Measurements from ENCODE around the gene CPXM1. TPM values are rescaled to one million over a fixed set of nuclear protein-coding genes. Genes with fewer than 3 reads are reported as not detected.
"Not testable (repeated sequence)": the region's sequence is repeated elsewhere in the genome, so short reads cannot be mapped to it uniquely, and the experiment has no call there.

The CPXM1 gene
- total RNA-seq, 1 donor from 2014 or later = 10.2 TPM

DNA sequence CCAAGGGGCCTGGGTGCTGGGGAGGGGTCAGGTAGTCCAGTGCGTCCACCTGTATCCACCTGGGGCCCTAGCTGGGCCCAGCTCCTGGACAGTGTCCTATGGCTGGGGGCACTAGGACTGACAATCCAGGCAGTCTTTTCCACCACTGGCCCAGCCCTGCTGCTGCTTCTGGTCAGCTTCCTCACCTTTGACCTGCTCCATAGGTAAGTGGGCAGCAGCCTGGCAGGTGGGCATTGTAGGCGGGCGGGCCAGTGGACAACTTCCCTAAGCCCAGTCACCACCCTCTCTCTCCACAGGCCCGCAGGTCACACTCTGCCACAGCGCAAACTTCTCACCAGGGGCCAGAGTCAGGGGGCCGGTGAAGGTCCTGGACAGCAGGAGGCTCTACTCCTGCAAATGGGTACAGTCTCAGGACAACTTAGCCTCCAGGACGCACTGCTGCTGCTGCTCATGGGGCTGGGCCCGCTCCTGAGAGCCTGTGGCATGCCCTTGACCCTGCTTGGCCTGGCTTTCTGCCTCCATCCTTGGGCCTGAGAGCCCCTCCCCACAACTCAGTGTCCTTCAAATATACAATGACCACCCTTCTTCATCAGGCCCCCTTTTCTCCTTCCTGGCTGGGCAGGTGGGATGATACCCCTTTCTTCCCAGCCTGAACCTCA, 14.9 kb upstream of the CPXM1 start:
- Histone ChIP-seq H3K36me3 (no peaks in the 10 kb centered on the region), H3K27me3 (ENCODE audit: low read depth) (peaks cover 12% of the 10 kb centered on the region), H3K4me1 (no peaks in the 10 kb centered on the region), H3K4me3 (no peak overlapping the region), H3K9me3 (peaks cover 6% of the 10 kb centered on the region), H3K27ac (no peak overlapping the region)
- intact Hi-C loops (cut with DNase I) = no loop called here
- TF ChIP-seq, protein P1, sequence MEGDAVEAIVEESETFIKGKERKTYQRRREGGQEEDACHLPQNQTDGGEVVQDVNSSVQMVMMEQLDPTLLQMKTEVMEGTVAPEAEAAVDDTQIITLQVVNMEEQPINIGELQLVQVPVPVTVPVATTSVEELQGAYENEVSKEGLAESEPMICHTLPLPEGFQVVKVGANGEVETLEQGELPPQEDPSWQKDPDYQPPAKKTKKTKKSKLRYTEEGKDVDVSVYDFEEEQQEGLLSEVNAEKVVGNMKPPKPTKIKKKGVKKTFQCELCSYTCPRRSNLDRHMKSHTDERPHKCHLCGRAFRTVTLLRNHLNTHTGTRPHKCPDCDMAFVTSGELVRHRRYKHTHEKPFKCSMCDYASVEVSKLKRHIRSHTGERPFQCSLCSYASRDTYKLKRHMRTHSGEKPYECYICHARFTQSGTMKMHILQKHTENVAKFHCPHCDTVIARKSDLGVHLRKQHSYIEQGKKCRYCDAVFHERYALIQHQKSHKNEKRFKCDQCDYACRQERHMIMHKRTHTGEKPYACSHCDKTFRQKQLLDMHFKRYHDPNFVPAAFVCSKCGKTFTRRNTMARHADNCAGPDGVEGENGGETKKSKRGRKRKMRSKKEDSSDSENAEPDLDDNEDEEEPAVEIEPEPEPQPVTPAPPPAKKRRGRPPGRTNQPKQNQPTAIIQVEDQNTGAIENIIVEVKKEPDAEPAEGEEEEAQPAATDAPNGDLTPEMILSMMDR (IDR thresholded peaks at IDR 0.05) = no peak
- ATAC-seq = peak in 1 of 2 donors; percentile 16
- no peak for DNase-seq

DNA sequence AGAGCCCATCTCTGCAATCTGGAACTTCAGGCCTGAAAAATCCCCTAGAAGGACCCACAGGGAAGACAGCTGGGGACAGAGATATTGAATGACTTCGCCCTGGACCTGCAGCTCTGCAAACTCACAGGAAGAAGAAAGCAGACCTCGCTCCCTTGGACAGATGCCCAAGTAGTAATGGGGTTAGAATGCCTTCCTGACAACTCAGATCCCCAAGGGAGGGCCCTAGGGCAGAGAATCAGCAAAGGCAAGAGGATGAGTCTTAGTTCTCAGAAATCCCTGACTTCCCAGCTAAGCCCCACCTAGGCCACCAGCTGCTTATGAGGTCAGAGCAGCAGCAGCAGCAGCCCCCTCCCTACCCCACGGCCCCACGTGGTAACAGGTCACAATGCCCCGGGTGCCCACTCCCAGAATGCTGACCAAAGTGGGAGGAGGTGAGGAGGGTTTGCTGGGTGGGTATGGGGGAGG, 14.2 kb upstream of the CPXM1 start, which contains the start of gene C20orf141:
TSS of gene C20orf141 (plus strand) at position 401 of the 465 bp plus-strand sequence. CDS start 198 bp downstream, outside the sequence.
- no peaks in the 10 kb centered on the region for H3K36me3 ChIP-seq
- DNase-seq = no peak
- H3K9me3 ChIP-seq = peaks cover 6% of the 10 kb centered on the region
- no peak within 1 kb of the TSS for H3K27ac ChIP-seq
- TF ChIP-seq, protein P1 (IDR thresholded peaks at IDR 0.05) = no peak
- H3K27me3 ChIP-seq (ENCODE audit: low read depth) = peaks cover 6% of the 10 kb centered on the region
- intact Hi-C loops (cut with DNase I) = no loop called here
- H3K4me3 ChIP-seq = no peak within 1 kb of the TSS
- peak; percentile 7 to 9 for ATAC-seq
- no peaks in the 10 kb centered on the region for H3K4me1 ChIP-seq

DNA sequence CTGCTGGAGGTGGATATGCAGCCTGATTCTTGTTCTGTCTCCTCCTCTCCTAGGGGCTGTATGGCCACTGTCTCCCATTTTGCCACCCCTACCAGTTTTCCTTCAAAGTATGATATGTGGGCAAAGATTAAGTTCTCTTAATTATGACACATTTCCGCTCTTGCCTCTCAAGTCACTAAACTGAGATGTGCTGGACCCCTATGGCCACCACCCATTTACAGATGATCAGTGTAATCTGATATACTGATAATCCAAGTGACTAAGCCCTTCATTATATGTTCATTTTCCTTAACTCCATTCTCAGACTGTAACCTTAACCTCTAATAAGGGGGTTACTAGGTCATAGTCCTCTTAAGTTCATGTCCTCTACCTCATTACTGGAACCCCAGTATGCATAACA, 13.6 kb upstream of the CPXM1 start:
- H3K9me3 ChIP-seq = peaks cover 6% of the 10 kb centered on the region
- intact Hi-C loops (cut with DNase I) = no loop called here

DNA sequence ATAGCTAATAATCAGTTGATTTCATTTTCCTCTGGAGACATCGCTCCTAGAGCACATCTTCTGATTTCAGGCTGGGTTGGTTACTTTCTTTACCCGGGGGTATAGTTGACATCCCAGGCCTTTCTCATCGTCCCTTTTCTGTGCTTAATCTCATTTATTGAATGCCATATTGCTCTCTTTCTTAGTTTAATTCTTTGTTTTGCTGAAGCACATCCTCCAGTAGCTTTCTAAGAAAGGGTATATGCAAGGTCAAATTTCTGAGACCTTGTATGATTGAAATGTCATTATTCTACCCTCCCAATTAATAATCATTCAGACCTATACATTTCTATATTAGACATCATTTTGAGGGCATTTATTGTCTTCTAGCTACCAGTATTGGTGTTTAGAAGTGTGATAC, 11.8 kb upstream of the CPXM1 start:
- Histone ChIP-seq H3K4me1 (no peaks in the 10 kb centered on the region), H3K27ac (no peak overlapping the region), H3K36me3 (no peaks in the 10 kb centered on the region), H3K9me3 (peaks cover 6% of the 10 kb centered on the region), H3K4me3 (no peak overlapping the region), H3K27me3 (ENCODE audit: low read depth) (peaks cover 12% of the 10 kb centered on the region)
- intact Hi-C loops (cut with DNase I) = no loop called here
- DNase-seq = no peak
- no peak for ATAC-seq
- TF ChIP-seq, protein P1 (IDR thresholded peaks at IDR 0.05) = no peak

More for the DNA sequence above, 13.6 kb upstream of the CPXM1 start:
- ATAC-seq (no peak), DNase-seq (no peak)
- Histone ChIP-seq H3K27ac (no peak overlapping the region), H3K4me1 (no peaks in the 10 kb centered on the region), H3K36me3 (no peaks in the 10 kb centered on the region), H3K4me3 (no peak overlapping the region), H3K27me3 (ENCODE audit: low read depth) (peaks cover under 1% of the 10 kb centered on the region)
- TF ChIP-seq, protein P1 (IDR thresholded peaks at IDR 0.05) = no peak

DNA sequence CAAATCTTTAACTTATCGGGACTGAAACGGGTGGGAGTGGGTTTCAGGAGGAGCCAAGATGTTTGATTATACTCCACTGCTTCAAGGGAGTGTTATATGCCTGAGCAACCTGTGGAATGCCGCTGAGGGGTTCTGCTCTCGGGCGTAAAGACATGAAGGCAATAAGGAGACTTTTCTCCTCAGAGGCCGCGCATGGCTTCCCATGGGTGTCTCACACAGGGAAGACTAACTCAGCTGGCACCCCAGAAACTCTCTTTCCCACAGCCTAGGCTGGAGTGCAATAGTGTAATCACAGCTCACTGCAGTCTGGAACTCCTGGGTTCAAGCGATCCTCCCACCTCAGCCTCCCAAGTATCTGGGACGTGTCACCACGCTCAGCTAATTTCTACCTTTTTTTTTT, 9.3 kb upstream of the CPXM1 start:
- DNase-seq (no peak), ATAC-seq (no peak)
- Histone ChIP-seq H3K27ac (no peak overlapping the region), H3K9me3 (peaks cover 6% of the 10 kb centered on the region), H3K36me3 (no peaks in the 10 kb centered on the region), H3K4me1 (no peaks in the 10 kb centered on the region), H3K4me3 (no peak overlapping the region), H3K27me3 (ENCODE audit: low read depth) (peaks cover 34% of the 10 kb centered on the region)
- intact Hi-C loops (cut with DNase I) = no loop called here
- TF ChIP-seq, protein P1 (IDR thresholded peaks at IDR 0.05) = no peak

DNA sequence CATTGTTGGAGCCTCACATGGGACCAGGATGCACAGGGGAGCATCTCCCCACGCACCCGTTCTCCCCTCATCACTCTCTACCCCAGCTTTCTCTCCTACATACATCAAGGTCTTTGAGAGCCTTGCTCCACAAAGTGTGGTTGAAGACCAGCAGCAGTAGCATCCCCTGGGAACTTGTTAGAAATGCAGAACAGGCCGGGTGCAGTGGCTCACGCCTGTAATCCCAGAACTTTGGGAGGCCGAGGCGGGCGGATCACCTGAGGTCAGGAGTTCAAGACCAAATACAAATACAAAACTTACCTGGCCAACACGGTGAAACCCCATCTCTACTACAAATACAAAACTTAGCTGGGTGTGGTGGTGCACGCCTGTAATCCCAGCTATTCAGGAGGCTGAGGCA, 7.5 kb upstream of the CPXM1 start:
- DNase-seq; H3K36me3 ChIP-seq; intact Hi-C loops (cut with DNase I); H3K4me3 ChIP-seq; H3K27ac ChIP-seq; H3K9me3 ChIP-seq; H3K4me1 ChIP-seq; ATAC-seq: not testable (repeated sequence)
- peaks cover 50% of the 10 kb centered on the region for H3K27me3 ChIP-seq (ENCODE audit: low read depth)

Measured in lower lobe of right lung (tissue), 2 donors.